ENCODE data around the gene IRF2BPL. TPM values are rescaled to one million over a fixed set of nuclear protein-coding genes. Genes with fewer than 3 reads are reported as not detected.

Gene IRF2BPL
- total RNA-seq, 1 experiment from 2014 or later: 83.3 TPM

- DNase-seq (ENCODE audit: low read depth, low spot score): no peak
- BruUV-seq (replicated peaks): no TSS peak
- TF ChIP-seq POLR2AphosphoS5 (IDR thresholded peaks at IDR 0.05; ENCODE audit: low read depth, low read length): no peak
- no peak for TF ChIP-seq REST (IDR thresholded peaks at IDR 0.05; ENCODE audit: insufficient read depth in 1 of 2, low read depth in 2 of 2, low read length in 1 of 2)
- no peak for TF ChIP-seq SIN3A (IDR thresholded peaks at IDR 0.05; ENCODE audit: borderline replicate concordance, insufficient read depth, low read depth, low read length)
- no peak for TF ChIP-seq CTCF (IDR thresholded peaks at IDR 0.05)
- no peak; the same call in 1 of the 2 replicates for TF ChIP-seq TCF7L2 (IDR thresholded peaks at IDR 0.05; ENCODE audit: low read depth, low read length)
- intact Hi-C loops (cut with micrococcal nuclease; ENCODE audit: unreplicated experiment) (no loop called here), in situ Hi-C loops (cut with HindIII; ENCODE audit: low pct_unique_long_range_greater_than_20kb, low sequenced_read_pairs) (no loop called here)
- Histone ChIP-seq H3K27ac (ENCODE audit: low read length) (peak overlapping the region; percentile 99), H3K36me3 (ENCODE audit: control insufficient read depth, insufficient read depth, low read length) (no peaks in the 10 kb centered on the region), H3K4me3 (ENCODE audit: low read depth in 2 of 2, low read length in 2 of 2) (peak overlapping the region; percentile 22 to 42), H3K27me3 (ENCODE audit: control insufficient read depth, insufficient read depth, low read length) (no peaks in the 10 kb centered on the region), H3K4me1 (ENCODE audit: control insufficient read depth, insufficient read depth, low read length) (peaks cover 91% of the 10 kb centered on the region), H3K9me3 (ENCODE audit: control insufficient read depth, insufficient read depth, low read depth, low read length) (no peaks in the 10 kb centered on the region)
- ChIA-PET POLR2A (interaction anchor here (0.7 to 1.1 kb wide), 2 partner anchors 15 to 83 kb away, joined by 3 read pairs; no protein-coding TSS in a partner anchor), CTCF (interaction anchor here (0.7 kb wide), 1 partner anchor 36 kb away, joined by 3 read pairs; no protein-coding TSS in a partner anchor)
- no peak; the same call in 1 of the 2 replicates for ATAC-seq
Measured at GRCh38 chr14:77039285-77040058, 11.0 kb upstream of the IRF2BPL start.

- TF ChIP-seq POLR2AphosphoS5 (IDR thresholded peaks at IDR 0.05; ENCODE audit: low read depth, low read length) (peak; percentile 31; the same call in 1 of the 2 replicates), TCF7L2 (IDR thresholded peaks at IDR 0.05; ENCODE audit: low read depth, low read length) (peak; percentile 32; the same call in 1 of the 2 replicates), CTCF (IDR thresholded peaks at IDR 0.05) (no peak), SIN3A (IDR thresholded peaks at IDR 0.05; ENCODE audit: borderline replicate concordance, insufficient read depth, low read depth, low read length) (no peak)
- peak overlapping the region; percentile 99 for H3K27ac ChIP-seq (ENCODE audit: low read length)
- ChIA-PET CTCF (no interaction called here), POLR2A (interaction anchor here (0.9 kb wide), 1 partner anchor 10 kb away, joined by 3 read pairs; no protein-coding TSS in a partner anchor)
- ATAC-seq (no peak), DNase-seq (ENCODE audit: low read depth, low spot score) (no peak)
- no TSS peak for BruUV-seq (replicated peaks)
- in situ Hi-C loops (cut with HindIII; ENCODE audit: low pct_unique_long_range_greater_than_20kb, low sequenced_read_pairs): no loop called here
- intact Hi-C loops (cut with micrococcal nuclease; ENCODE audit: unreplicated experiment): no loop called here
- peaks cover 80% of the 10 kb centered on the region for H3K4me1 ChIP-seq (ENCODE audit: control insufficient read depth, insufficient read depth, low read length)
- no peaks in the 10 kb centered on the region for H3K9me3 ChIP-seq (ENCODE audit: control insufficient read depth, insufficient read depth, low read depth, low read length)
- H3K36me3 ChIP-seq (ENCODE audit: control insufficient read depth, insufficient read depth, low read length): no peaks in the 10 kb centered on the region
- peak overlapping the region in 1 of 2 experiments; percentile 17; a peak in 2 of 4 replicates for H3K4me3 ChIP-seq (ENCODE audit: low read depth in 2 of 2, low read length in 2 of 2)
- no peaks in the 10 kb centered on the region for H3K27me3 ChIP-seq (ENCODE audit: control insufficient read depth, insufficient read depth, low read length)
Measured at GRCh38 chr14:77037938-77038568, 9.5 kb upstream of the IRF2BPL start.

Measured in Panc1 (cell line).